Measurements from ENCODE around the gene TCOF1.

- no peak for TF ChIP-seq CTCF (conservative IDR thresholded peaks at IDR 0.05; ENCODE audit: low read length)
- TF ChIP-seq EZH2phosphoT487 (IDR thresholded peaks at IDR 0.05; ENCODE audit: borderline replicate concordance, low read depth, low read length), result no peak
These were observed 3.8 kb downstream of the TCOF1 start for GRCh38 chr5:150361301-150361700.
